Subcutaneous abdominal adipose tissue (tissue), 5 donors: ENCODE results near the gene FAM186B.
A peak's percentile ranks its signal among the peaks of the same experiment; 100 is the strongest.

Experiments
- H3K27ac ChIP-seq: one replicate; pipeline ENCODE4 v1.7.0; 2013; ENCODE audit warnings: low read depth, mild to moderate bottlenecking, inconsistent platforms, low read length, moderate library complexity
- H3K27me3 ChIP-seq, 5 donors: one replicate each; pipeline ENCODE4 v1.7.0; 2013; ENCODE audit warnings: low read length in 5 of 5, inconsistent platforms in 1 of 5; ENCODE audit not compliant: control insufficient read depth in 5 of 5, insufficient read depth in 4 of 5
- H3K36me3 ChIP-seq, 5 donors: one replicate each; pipeline ENCODE4 v1.7.0; 2013; ENCODE audit warnings: low read length in 5 of 5; ENCODE audit not compliant: control insufficient read depth in 5 of 5, insufficient read depth in 5 of 5
- H3K4me1 ChIP-seq, 5 donors: one replicate each; pipeline ENCODE4 v1.7.0; 2013; ENCODE audit warnings: low read length in 5 of 5, mild to moderate bottlenecking in 3 of 5, moderate library complexity in 1 of 5; ENCODE audit not compliant: control insufficient read depth in 5 of 5, insufficient read depth in 5 of 5
- H3K4me3 ChIP-seq, 5 donors: one replicate each; pipeline ENCODE4 v1.7.0; 2013; ENCODE audit warnings: low read length in 5 of 5, low read depth in 1 of 5
- H3K9ac ChIP-seq, 5 donors: one replicate each; pipeline ENCODE4 v1.7.0; 2013; ENCODE audit warnings: low read length in 5 of 5, mild to moderate bottlenecking in 4 of 5, moderate library complexity in 3 of 5
- H3K9me3 ChIP-seq, 5 donors: one replicate each; pipeline ENCODE4 v1.7.0; 2013; ENCODE audit warnings: low read length in 5 of 5; ENCODE audit not compliant: control insufficient read depth in 5 of 5
- donor health status: healthy.
- donor health status: healthy.
- donor health status: healthy.
- donor health status: healthy.
- donor health status: healthy.

Gene FAM186B

DNA sequence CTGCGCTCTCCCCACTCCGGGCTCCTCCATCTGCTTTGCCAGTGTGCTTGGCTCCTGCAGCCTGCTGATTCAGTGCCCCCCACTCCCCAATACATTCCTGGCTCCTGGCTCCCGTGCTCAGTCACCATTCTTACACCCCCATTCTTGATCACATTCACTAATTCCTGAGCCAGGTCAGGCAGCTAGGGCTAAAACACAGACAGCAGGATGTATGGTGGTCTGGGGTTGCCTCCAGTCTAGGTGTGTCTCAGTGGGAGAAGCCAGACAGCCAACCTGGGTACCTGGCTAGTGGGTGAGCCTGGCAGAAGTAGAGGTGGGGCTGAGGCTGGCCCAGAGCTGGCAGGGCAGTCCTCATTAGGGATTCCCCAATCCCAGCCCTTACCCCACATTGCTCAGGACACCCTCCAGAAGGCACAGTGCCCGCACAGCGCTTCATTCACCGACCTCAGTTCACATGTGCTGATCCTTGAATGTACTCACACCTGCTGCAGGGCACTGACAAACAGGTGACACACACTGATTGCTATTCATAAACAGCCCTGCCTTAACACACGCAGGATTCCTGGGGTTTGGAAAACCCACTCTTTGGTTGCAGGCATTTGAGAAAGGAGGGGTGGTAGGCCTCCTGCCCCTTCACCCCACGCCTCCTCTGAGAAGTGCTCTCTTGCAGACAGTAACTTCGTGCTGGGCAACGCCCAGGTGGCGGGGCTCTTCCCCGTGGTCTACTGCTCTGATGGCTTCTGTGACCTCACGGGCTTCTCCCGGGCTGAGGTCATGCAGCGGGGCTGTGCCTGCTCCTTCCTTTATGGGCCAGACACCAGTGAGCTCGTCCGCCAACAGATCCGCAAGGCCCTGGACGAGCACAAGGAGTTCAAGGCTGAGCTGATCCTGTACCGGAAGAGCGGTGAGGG, 65.0 kb downstream of the FAM186B start:
- Histone ChIP-seq H3K4me3 (no peak overlapping the region), H3K9ac (no peak overlapping the region), H3K27ac (no peak overlapping the region), H3K4me1 (peaks cover 0 to 27% (median 18%) of the 10 kb centered on the region in 5 donors), H3K36me3 (no peaks in the 10 kb centered on the region), H3K27me3 (peaks cover 22 to 57% (median 48%) of the 10 kb centered on the region in 5 donors), H3K9me3 (no peaks in the 10 kb centered on the region)

DNA sequence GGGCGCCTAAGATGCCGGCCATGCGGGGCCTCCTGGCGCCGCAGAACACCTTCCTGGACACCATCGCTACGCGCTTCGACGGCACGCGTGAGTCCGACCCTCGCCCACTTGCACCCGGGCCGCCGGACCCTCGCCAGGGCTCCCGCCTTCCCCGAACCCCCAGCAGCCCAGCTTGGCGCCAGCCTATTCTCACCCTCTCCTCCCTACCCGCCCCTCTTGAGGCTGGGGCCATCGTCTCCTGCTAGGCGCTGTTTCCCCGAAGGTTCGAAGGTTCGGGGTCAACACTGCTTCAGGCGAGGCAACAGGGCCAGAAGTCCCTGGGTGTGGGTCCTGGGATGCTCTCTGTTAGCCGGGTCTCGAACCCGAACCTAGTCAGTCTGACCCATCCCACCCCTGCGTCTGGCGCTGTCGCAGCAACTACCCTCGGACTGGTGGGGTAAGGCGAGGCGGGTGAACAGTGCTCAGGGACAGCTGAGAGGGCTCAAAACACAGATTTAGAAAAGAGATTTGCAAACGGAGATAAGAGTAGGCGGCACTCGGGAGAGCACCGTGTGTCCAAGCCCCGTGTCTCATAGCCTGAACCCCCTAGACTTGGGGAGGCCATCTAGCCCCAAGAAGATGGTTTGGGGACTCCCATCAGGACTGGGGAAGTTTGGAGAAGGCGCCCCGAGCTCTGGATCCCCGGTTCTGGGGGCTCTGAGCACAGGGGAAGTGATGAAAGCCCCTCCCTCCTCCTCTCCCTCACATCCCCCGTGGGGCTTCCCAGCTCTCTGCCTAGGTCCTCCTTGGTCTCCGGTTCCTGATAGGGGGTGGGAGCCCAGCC, 65.8 kb downstream of the FAM186B start:
- no peak overlapping the region for H3K9ac ChIP-seq
- H3K27me3 ChIP-seq = peaks cover 20 to 59% (median 42%) of the 10 kb centered on the region in 5 donors
- no peaks in the 10 kb centered on the region for H3K9me3 ChIP-seq
- H3K4me1 ChIP-seq = peaks cover 0 to 27% (median 18%) of the 10 kb centered on the region in 5 donors
- H3K27ac ChIP-seq = no peak overlapping the region
- H3K36me3 ChIP-seq = no peaks in the 10 kb centered on the region
- no peak overlapping the region for H3K4me3 ChIP-seq

DNA sequence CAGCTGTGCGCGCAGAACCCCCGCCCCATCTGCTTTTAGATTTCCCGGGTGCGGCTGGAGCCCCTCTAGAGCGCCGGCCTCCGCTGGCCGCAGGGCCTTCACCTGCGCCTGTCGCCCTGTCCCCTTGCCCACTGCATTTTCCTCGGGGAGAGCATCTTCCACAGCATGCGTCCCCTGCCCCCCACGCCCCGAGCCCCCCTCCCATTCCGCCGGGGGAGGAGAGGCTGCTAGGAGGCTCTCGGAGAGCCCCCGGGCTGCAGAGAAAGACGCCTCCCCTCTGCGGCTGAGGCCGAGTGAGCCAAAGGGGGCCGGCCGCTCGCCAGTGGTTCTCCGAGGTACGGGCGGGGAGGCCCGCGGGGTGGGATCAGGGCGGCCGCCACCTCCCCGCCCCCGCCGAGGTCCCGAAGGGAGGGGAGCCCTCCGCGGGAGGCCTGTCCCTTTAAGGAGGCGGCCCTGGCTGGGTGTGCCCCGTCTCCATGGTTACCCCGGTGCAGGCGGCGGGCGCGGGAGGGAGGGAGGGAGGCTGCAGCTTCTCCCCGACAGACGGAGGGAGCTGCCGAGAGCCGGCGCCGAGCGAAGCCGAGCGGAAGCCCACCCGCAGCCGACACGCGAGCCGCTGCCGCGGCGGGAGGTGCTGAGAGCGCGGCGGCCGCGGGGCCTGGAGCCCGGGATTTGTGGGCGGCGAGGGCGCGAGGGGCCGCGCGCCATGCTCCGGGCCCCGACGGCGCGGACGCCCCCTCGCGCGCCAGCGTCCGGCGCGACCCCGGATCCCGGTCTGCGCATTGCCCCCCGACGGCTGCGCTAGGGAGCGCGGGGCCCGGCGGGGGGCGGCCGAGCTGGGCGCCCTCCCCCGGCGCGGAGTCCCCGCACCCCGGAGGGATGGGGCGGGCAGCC, 66.7 kb downstream of the FAM186B start, which contains the start of gene KCNH3:
Gene KCNH3 (plus strand): TSS at position 521 of the 894 bp plus-strand sequence. CDS start 387 bp downstream, outside the sequence.
- H3K36me3 ChIP-seq = no peaks in the 10 kb centered on the region
- peaks cover 19 to 53% (median 42%) of the 10 kb centered on the region in 5 donors for H3K27me3 ChIP-seq
- peak within 1 kb of the TSS; percentile 45 to 63 (median 54) for H3K4me3 ChIP-seq
- H3K9me3 ChIP-seq = no peaks in the 10 kb centered on the region
- H3K4me1 ChIP-seq = peaks cover 0 to 27% (median 18%) of the 10 kb centered on the region in 5 donors
- H3K9ac ChIP-seq = peak within 1 kb of the TSS in 1 of 5 donors; percentile 53
- no peak within 1 kb of the TSS for H3K27ac ChIP-seq

DNA sequence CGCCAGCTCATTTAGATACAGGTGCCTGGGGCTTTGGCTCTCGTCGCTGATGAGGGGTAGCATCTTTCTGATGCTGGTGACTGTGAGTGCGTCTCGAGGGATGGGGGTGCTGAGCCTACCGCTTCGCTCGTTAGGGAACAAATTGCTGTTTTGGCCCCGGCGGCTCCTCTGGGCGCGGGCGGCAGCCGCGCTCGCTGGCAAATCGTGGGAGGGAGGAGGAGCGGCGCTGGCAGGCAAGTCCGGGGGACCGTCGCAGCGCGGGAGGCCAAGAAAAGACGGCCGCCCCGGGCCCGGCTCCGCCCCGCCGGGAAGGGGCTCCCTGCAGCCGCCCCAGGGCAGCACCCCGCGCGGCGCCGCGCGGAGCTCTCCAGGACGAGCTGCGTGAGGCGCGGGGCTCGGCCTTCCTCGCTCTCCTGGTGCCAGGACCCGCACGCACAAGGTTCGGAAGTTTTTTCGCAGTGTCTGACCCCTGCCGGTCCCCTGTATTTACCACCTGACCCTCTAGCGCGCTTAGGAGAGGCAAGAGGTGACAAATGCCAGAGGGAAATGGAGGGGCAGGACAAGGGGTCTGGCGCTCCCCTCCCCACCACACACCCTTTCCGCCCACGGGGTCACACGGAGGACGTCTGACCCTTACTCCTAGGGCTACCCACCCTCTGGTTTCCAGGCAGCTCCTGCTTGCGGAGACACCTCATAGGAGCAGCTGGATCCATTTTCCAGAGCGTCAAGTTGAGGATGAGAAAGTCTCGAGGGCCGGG, 67.5 kb downstream of the FAM186B start:
- H3K4me1 ChIP-seq = peaks cover 0 to 27% (median 18%) of the 10 kb centered on the region in 5 donors
- no peaks in the 10 kb centered on the region for H3K9me3 ChIP-seq
- no peak overlapping the region for H3K27ac ChIP-seq
- peak overlapping the region in 1 of 5 donors; percentile 53 for H3K9ac ChIP-seq
- peak overlapping the region; percentile 45 to 63 (median 54) for H3K4me3 ChIP-seq
- no peaks in the 10 kb centered on the region for H3K36me3 ChIP-seq
- peaks cover 16 to 47% (median 37%) of the 10 kb centered on the region in 5 donors for H3K27me3 ChIP-seq
